NCI-H1092 (cell line): ENCODE data around the gene SWI5.
"Not testable (repeated sequence)": the region's sequence is repeated elsewhere in the genome, so short reads cannot be mapped to it uniquely, and the experiment has no call there.

Source experiments
- DNase-seq: peaks from one replicate; lab custom pipeline; 2025; lab: John Stamatoyannopoulos, UW

SWI5 gene

GRCh38 chr9:128279088-128280073 is 3.3 kb downstream of the SWI5 start:
- not testable (repeated sequence) for DNase-seq

- DNase-seq = no peak
Measured at GRCh38 chr9:128280084-128280622, 4.1 kb downstream of the SWI5 start.

GRCh38 chr9:128282500-128282899 is 6.4 kb downstream of the SWI5 start:
- DNase-seq = no peak

- DNase-seq = no peak
Measured at GRCh38 chr9:128285033-128285784, 9.1 kb downstream of the SWI5 start.

GRCh38 chr9:128286440-128286839 is 10.4 kb downstream of the SWI5 start:
- no peak for DNase-seq

- no peak for DNase-seq
Measured at GRCh38 chr9:128288273-128289004, 12.4 kb downstream of the SWI5 start.

GRCh38 chr9:128292009-128292408 is 15.9 kb downstream of the SWI5 start:
- DNase-seq = no peak

GRCh38 chr9:128293091-128293490 is 17.0 kb downstream of the SWI5 start:
- no peak for DNase-seq

GRCh38 chr9:128294142-128294541 is 18.1 kb downstream of the SWI5 start:
- no peak for DNase-seq

GRCh38 chr9:128296340-128297220 is 20.5 kb downstream of the SWI5 start:
- no peak for DNase-seq

GRCh38 chr9:128297221-128297773 is 21.2 kb downstream of the SWI5 start:
- DNase-seq = no peak

GRCh38 chr9:128298535-128299482 is 22.7 kb downstream of the SWI5 start:
- no peak for DNase-seq

GRCh38 chr9:128304136-128304970 is 28.3 kb downstream of the SWI5 start:
- DNase-seq = no peak

GRCh38 chr9:128304971-128305288 is 28.9 kb downstream of the SWI5 start:
- DNase-seq = no peak

- no peak for DNase-seq
Measured at GRCh38 chr9:128309551-128309950, 33.5 kb downstream of the SWI5 start.

- DNase-seq = no peak
Measured at GRCh38 chr9:128310461-128310860, 34.4 kb downstream of the SWI5 start.

GRCh38 chr9:128314697-128315096 is 38.6 kb downstream of the SWI5 start:
- no peak for DNase-seq

GRCh38 chr9:128316421-128316820 is 40.3 kb downstream of the SWI5 start:
- DNase-seq = no peak

- DNase-seq = no peak
Measured at GRCh38 chr9:128317629-128318028, 41.6 kb downstream of the SWI5 start.
